Adipocyte (in vitro differentiated cells): Measurements from ENCODE around the gene MRPS15.
A peak's percentile ranks its signal among the peaks of the same experiment; 100 is the strongest.
"Not testable (repeated sequence)": the region's sequence is repeated elsewhere in the genome, so short reads cannot be mapped to it uniquely, and the experiment has no call there.

ENCODE experiments used
- DNase-seq: peaks from one replicate; pipeline ENCODE4 v3.0.0-alpha.2; 2015; ENCODE audit warnings: low read depth
- H3K27me3 ChIP-seq: replicated peaks from 2 replicates; pipeline ENCODE4 v1.7.0; 2013; ENCODE audit warnings: mild to moderate bottlenecking, low read length, moderate library complexity; ENCODE audit not compliant: control insufficient read depth, insufficient read depth
- H3K36me3 ChIP-seq: 2 replicates; pipeline ENCODE4 v1.7.0; 2013; ENCODE audit warnings: low read length, mild to moderate bottlenecking, moderate library complexity; ENCODE audit not compliant: control insufficient read depth, insufficient read depth, severe bottlenecking
- H3K4me1 ChIP-seq: 2 replicates; pipeline ENCODE4 v1.7.0; 2013; ENCODE audit warnings: mild to moderate bottlenecking, low read length, moderate library complexity; ENCODE audit not compliant: control insufficient read depth, insufficient read depth
- H3K4me3 ChIP-seq: 2 replicates; pipeline ENCODE4 v1.7.0; 2013; ENCODE audit warnings: mild to moderate bottlenecking, low read length, moderate library complexity
- H3K9ac ChIP-seq: 2 replicates; pipeline ENCODE4 v1.7.0; 2013; ENCODE audit warnings: mild to moderate bottlenecking, low read length, moderate library complexity
- H3K9me3 ChIP-seq: 2 replicates; pipeline ENCODE4 v1.7.0; 2013; ENCODE audit warnings: mild to moderate bottlenecking, low read length, moderate library complexity; ENCODE audit not compliant: control insufficient read depth

MRPS15 gene

DNA sequence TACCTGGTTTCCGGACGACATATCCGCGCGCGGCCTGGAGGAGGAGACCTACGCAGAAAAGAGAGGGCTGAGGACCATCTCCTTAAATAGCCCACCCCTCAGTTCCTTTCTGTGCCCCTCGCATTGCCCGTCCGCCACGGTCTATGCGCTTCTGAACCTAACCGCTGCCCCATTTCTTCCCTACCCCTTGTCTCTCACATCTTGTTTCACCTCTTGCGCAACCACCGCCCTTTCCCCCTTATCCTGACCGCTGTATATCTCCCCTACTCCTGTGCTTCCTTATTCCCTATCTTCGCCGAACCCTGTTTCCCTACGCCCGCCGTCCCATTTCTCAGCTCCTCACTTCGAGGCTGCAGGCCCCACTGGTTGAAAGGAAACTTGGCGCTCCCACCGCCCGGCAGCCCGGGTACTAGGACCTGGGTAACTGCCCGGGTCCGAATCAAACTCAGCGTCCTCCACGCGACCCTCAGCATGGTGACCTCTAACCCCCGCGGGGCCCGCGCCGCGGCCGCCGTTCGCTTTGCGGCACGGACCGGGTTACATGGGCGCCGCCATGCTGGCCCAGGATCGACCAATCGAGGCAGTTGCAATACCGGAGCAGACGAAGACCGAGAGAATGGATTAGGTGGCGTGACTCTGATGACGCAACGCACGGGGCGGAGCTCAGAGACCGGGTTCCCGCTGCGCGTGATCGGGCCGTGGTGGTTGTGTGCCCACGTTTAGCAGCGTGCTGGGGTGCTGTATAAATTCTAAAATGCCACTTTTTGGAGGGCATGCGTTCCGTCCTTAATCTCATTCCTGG lies at the start of gene MRPS15:
Gene MRPS15 (minus strand): TSS at position 582 of the 802 bp plus-strand sequence. CDS start 109 bp downstream, at position 473.
- Histone ChIP-seq H3K27me3 (no peaks in the 10 kb centered on the region), H3K4me1 (peaks cover 15% of the 10 kb centered on the region), H3K9ac (peak within 1 kb of the TSS; percentile 98), H3K4me3 (peak within 1 kb of the TSS; percentile 96), H3K36me3 (peaks cover 33% of the 10 kb centered on the region), H3K9me3 (no peaks in the 10 kb centered on the region)
- peak; percentile 99 for DNase-seq

GRCh38 chr1:36512842-36513241 lies 48.7 kb upstream of the MRPS15 start:
- H3K9ac ChIP-seq: no peak overlapping the region
- no peaks in the 10 kb centered on the region for H3K36me3 ChIP-seq
- no peaks in the 10 kb centered on the region for H3K9me3 ChIP-seq
- H3K4me3 ChIP-seq: no peak overlapping the region
- H3K27me3 ChIP-seq: peaks cover 19% of the 10 kb centered on the region
- H3K4me1 ChIP-seq: peaks cover 3% of the 10 kb centered on the region
- DNase-seq: no peak

DNA sequence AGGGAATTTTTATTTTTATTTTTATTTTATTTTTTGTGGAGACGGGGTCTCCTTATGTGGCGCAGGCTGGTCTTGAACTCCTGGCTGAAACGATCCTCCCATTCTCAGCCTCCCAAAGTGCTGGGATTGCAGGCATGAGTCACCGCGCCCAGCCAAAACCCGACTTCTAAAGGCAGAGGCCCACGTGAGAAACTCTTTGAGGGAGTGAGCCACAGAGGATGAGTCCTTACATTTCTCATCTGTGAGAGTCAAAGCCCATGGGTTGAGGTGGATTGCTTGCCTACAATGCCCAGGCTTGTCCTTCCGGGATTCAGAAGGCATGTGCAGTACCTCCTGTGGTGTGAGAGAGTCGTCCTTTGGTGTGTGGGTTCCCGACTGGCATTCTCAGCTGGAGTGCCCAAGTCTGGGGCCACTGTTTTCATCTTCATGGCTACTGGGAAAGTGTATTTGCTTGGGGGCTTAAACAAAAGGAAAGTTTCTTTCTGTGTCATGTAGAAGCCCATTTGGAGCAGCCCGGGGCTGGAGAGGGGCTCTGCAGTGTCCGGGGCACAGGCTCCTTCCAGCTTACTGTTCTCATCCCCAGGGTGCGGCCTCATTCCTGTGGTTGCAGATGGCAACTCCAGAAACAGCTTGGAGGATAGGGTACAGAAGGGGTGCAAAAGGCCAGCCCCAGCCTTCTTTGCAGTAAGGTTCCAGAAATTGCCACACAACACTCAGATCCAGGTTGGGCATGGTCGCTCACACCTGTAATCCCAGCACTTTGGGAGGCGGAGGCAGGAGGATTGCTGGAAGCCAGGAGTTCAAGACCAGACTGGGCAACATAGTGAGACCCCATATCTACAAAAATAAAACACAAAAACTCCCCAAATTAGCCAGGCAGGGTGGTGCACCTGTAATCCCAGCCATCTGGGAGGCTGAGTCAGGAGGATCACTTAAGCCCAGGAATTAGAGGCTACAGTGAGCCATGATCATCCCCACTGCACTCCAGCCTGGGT lies 47.9 kb upstream of the MRPS15 start:
- Histone ChIP-seq H3K27me3 (peaks cover 19% of the 10 kb centered on the region), H3K9ac (no peak overlapping the region), H3K4me3 (no peak overlapping the region), H3K4me1 (peaks cover 3% of the 10 kb centered on the region), H3K9me3 (no peaks in the 10 kb centered on the region), H3K36me3 (no peaks in the 10 kb centered on the region)
- DNase-seq: no peak

DNA sequence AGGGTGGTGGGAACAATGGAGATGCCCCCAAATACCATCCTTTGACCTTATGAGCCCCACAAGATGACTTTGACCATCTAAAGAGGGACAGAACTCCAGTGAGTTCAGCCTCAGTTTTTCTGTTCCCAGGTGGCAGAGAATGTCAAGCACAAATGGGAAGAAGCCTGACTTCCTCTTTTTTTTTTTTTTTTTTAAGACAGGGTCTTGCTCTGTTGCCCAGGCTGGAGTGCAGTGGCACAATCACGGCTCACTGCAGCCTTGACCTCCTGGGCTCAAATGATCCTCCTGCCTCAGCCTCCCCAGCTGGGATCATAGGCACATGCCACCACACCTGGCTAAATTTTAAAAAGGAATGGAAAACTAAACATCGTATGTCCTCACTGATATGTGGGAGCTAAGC lies 47.0 kb upstream of the MRPS15 start:
- not testable (repeated sequence) for DNase-seq, H3K9me3 ChIP-seq, H3K4me3 ChIP-seq, H3K4me1 ChIP-seq, H3K36me3 ChIP-seq, H3K9ac ChIP-seq
- peaks cover 28% of the 10 kb centered on the region for H3K27me3 ChIP-seq

- no peaks in the 10 kb centered on the region for H3K36me3 ChIP-seq
- DNase-seq: no peak
- H3K4me1 ChIP-seq: no peaks in the 10 kb centered on the region
- H3K4me3 ChIP-seq: no peak overlapping the region
- H3K9ac ChIP-seq: no peak overlapping the region
- H3K27me3 ChIP-seq: peaks cover 32% of the 10 kb centered on the region
- no peaks in the 10 kb centered on the region for H3K9me3 ChIP-seq
Observed at GRCh38 chr1:36510418-36510817, 46.2 kb upstream of the MRPS15 start.

DNA sequence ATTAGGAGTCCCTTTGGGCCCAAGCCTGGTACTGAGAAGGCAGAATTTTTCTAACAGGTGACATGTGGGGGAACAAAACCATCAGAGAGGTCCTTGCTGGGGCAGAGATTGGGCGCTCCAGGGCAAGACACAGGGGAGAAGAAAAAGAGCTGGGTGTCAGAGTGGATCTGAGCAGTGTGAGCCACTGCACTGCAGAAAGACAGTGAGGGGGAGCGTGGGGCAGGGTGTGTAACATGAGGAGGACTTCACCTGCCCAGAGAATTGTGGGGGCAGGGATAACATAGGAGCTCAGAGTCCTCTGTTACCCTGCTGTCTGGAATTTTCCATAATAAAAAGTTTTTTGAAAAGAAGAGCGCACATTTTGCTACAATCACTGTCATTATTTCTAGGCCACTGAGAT lies 44.1 kb upstream of the MRPS15 start:
- H3K4me1 ChIP-seq: no peaks in the 10 kb centered on the region
- peaks cover 30% of the 10 kb centered on the region for H3K27me3 ChIP-seq
- no peak overlapping the region for H3K4me3 ChIP-seq
- no peak overlapping the region for H3K9ac ChIP-seq
- peaks cover 5% of the 10 kb centered on the region for H3K9me3 ChIP-seq
- DNase-seq: no peak
- H3K36me3 ChIP-seq: no peaks in the 10 kb centered on the region

DNA sequence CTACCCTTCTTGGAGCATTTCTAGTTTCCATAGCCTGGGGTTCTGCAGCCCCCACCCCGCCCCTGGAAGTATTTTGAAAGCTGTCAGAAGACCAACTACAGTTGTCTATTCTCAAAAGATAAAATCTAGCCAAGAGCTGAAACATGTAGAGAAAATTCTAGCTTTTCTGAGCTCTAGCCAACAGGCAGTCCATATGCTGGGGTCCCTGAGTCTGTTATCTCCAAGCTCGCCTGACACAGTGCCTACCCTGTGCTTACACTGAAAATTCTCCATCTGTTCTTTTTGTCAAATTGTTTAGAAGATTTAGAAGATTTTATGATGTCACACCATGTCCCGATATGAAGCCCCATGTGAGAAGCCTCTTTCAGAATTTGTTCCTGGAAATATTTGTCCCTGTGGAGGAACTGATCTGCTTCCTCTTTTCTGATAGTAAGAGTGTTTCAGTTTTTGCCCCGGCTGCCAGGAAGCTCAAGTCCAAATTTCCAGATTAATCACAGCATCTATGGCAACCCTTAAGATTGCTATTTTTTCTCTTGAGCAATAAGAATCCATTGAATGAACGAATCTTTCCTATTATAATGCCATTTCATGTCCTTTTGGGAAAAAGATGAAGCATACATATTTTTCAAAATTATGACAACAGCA lies 42.2 kb upstream of the MRPS15 start:
- H3K9ac ChIP-seq: no peak overlapping the region
- H3K27me3 ChIP-seq: peaks cover 29% of the 10 kb centered on the region
- no peaks in the 10 kb centered on the region for H3K36me3 ChIP-seq
- H3K9me3 ChIP-seq: peaks cover 5% of the 10 kb centered on the region
- no peak for DNase-seq
- no peaks in the 10 kb centered on the region for H3K4me1 ChIP-seq
- H3K4me3 ChIP-seq: no peak overlapping the region

DNA sequence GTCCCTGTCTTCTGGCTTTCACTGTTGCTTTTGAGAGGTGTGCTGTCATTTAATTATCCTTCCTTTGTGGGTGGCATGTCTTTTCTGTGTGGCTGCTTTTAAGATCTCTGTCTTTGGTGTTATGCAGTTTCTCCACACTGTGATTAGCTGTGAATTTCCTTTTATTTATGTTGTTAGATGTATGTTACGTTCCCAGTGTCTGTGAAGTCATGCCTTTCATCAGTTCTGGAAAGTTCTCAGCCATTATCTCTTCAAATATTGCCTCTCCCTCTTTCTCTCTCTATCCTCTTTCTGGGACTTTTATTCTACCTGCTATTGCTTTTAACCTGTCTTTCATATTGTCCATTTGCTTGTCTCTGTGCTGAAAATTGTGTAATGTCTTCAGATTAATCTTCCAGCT lies 39.5 kb upstream of the MRPS15 start:
- Histone ChIP-seq H3K27me3 (peaks cover 24% of the 10 kb centered on the region), H3K9me3 (peaks cover 5% of the 10 kb centered on the region), H3K4me3 (no peak overlapping the region), H3K36me3 (no peaks in the 10 kb centered on the region), H3K9ac (no peak overlapping the region), H3K4me1 (no peaks in the 10 kb centered on the region)
- DNase-seq: no peak

- peaks cover 24% of the 10 kb centered on the region for H3K27me3 ChIP-seq
- H3K4me1 ChIP-seq: no peaks in the 10 kb centered on the region
- no peak overlapping the region for H3K4me3 ChIP-seq
- no peaks in the 10 kb centered on the region for H3K36me3 ChIP-seq
- H3K9me3 ChIP-seq: peaks cover 5% of the 10 kb centered on the region
- no peak overlapping the region for H3K9ac ChIP-seq
- DNase-seq: no peak
Observed at GRCh38 chr1:36503159-36503558, 39.0 kb upstream of the MRPS15 start.

GRCh38 chr1:36502616-36503015 lies 38.4 kb upstream of the MRPS15 start:
- peaks cover 24% of the 10 kb centered on the region for H3K27me3 ChIP-seq
- H3K9me3 ChIP-seq: peaks cover 5% of the 10 kb centered on the region
- no peaks in the 10 kb centered on the region for H3K36me3 ChIP-seq
- no peak for DNase-seq
- H3K9ac ChIP-seq: no peak overlapping the region
- H3K4me3 ChIP-seq: no peak overlapping the region
- H3K4me1 ChIP-seq: peaks cover 2% of the 10 kb centered on the region

- H3K27me3 ChIP-seq: peaks cover 22% of the 10 kb centered on the region
- not testable (repeated sequence) for H3K9me3 ChIP-seq, H3K36me3 ChIP-seq, DNase-seq, H3K4me3 ChIP-seq, H3K9ac ChIP-seq, H3K4me1 ChIP-seq
Observed at GRCh38 chr1:36501911-36502310, 37.7 kb upstream of the MRPS15 start.
